Vagina (tissue), 2 donors: Measurements from ENCODE around the gene TNNT3.

ENCODE experiments used
- CTCF ChIP-seq, 3 experiments: fragments of 450-650 bp in 2 of 3; fragments of 200-600 bp in 1 of 3; sonication (generic) in 1 of 3; IDR thresholded peaks; one replicate each; pipeline ENCODE4 v1.5.1; 2017 to 2019; ENCODE audit warnings: antibody characterized with exemption in 3 of 3, mild to moderate bottlenecking in 2 of 3, moderate library complexity in 2 of 3
- POLR2A ChIP-seq, 2 donors: fragments of 450-650 bp; IDR thresholded peaks; one replicate each; pipeline ENCODE4 v1.6.1; 2017; ENCODE audit warnings: antibody characterized with exemption in 2 of 2, mild to moderate bottlenecking in 2 of 2, moderate library complexity in 2 of 2

- TF ChIP-seq CTCF (IDR thresholded peaks at IDR 0.05) (no peak), POLR2A (IDR thresholded peaks at IDR 0.05) (no peak)
These were observed 5.3 kb downstream of the TNNT3 start for GRCh38 chr11:1924646-1925372.
